HepG2 (cell line): ENCODE data around the gene UBP1. TPM values are rescaled to one million over a fixed set of nuclear protein-coding genes. Genes with fewer than 3 reads are reported as not detected.
A peak's percentile ranks its signal among the peaks of the same experiment; 100 is the strongest.

Experiments
- KLF9 ChIP-seq: IDR thresholded peaks from 2 replicates; pipeline ENCODE4 v1.6.1; 2016; ENCODE audit warnings: low read depth
- MLXIP ChIP-seq: sonication (generic); formaldehyde crosslinking; IDR thresholded peaks from 2 replicates; pipeline ENCODE4 v1.9.0; 2021; ENCODE audit warnings: missing genetic modification reagents, borderline replicate concordance
- NAIF1 ChIP-seq: sonication (generic); formaldehyde crosslinking; IDR thresholded peaks from 2 replicates; pipeline ENCODE4 v1.5.0; 2020; ENCODE audit warnings: mild to moderate bottlenecking, missing genetic modification reagents, borderline replicate concordance
- NONO ChIP-seq, 2 experiments: fragments of 450-650 bp in 1 of 2; sonication (generic) in 1 of 2; formaldehyde crosslinking in 1 of 2; IDR thresholded peaks in 1 of 2; conservative IDR thresholded peaks in 1 of 2; 2 replicates each; pipeline versions ENCODE4 v1.6.1 to v1.8.0; 2017 to 2022; ENCODE audit warnings: mild to moderate bottlenecking in 1 of 2, missing genetic modification reagents in 1 of 2, moderate library complexity in 1 of 2
- PCBP2 ChIP-seq: fragments of 200-400 bp; formaldehyde crosslinking; optimal IDR thresholded peaks from 2 replicates; pipeline ENCODE3; 2018; ENCODE audit warnings: low read length, low read depth; ENCODE audit not compliant: poor library complexity, severe bottlenecking
- PRDM10 ChIP-seq: sonication (generic); formaldehyde crosslinking; IDR thresholded peaks from 2 replicates; pipeline ENCODE4 v1.4.0; 2020; ENCODE audit warnings: low read depth, missing genetic modification reagents
- RFXAP ChIP-seq: sonication (generic); formaldehyde crosslinking; IDR thresholded peaks from 2 replicates; pipeline ENCODE4 v1.4.0; 2020; ENCODE audit warnings: missing genetic modification reagents, borderline replicate concordance
- TAF15 ChIP-seq: fragments of 200-400 bp; formaldehyde crosslinking; IDR thresholded peaks from one replicate; pipeline ENCODE4 v1.6.1; 2018; ENCODE audit warnings: mild to moderate bottlenecking, low read depth, low read length; ENCODE audit not compliant: poor library complexity, severe bottlenecking
- TEAD2 ChIP-seq: sonication (generic); formaldehyde crosslinking; IDR thresholded peaks from 2 replicates; pipeline ENCODE4 v1.9.0; 2021; ENCODE audit warnings: missing genetic modification reagents
- ZBTB42 ChIP-seq: sonication (generic); formaldehyde crosslinking; IDR thresholded peaks from 2 replicates; pipeline ENCODE4 v1.5.0; 2020; ENCODE audit warnings: mild to moderate bottlenecking, missing genetic modification reagents
- ZBTB7A ChIP-seq: sonication (generic); formaldehyde crosslinking; IDR thresholded peaks from 2 replicates; pipeline ENCODE4 v1.8.0; 2022; ENCODE audit warnings: mild to moderate bottlenecking, missing genetic modification reagents
- ZBTB7B ChIP-seq: sonication (generic); formaldehyde crosslinking; IDR thresholded peaks from 2 replicates; pipeline ENCODE4 v1.4.0; 2020; ENCODE audit warnings: missing genetic modification reagents
- ZNF160 ChIP-seq: sonication (generic); formaldehyde crosslinking; IDR thresholded peaks from 2 replicates; pipeline ENCODE4 v1.8.0; 2022; ENCODE audit warnings: mild to moderate bottlenecking, inconsistent platforms, missing genetic modification reagents
- ZNF530 ChIP-seq: sonication (generic); formaldehyde crosslinking; IDR thresholded peaks from 2 replicates; pipeline ENCODE4 v1.5.0; 2020; ENCODE audit warnings: low read depth, mild to moderate bottlenecking, missing genetic modification reagents
- ZNF773 ChIP-seq: sonication (generic); formaldehyde crosslinking; IDR thresholded peaks from 2 replicates; pipeline ENCODE4 v1.4.0; 2020; ENCODE audit warnings: missing genetic modification reagents, borderline replicate concordance
- ZNF776 ChIP-seq: sonication (generic); formaldehyde crosslinking; IDR thresholded peaks from 2 replicates; pipeline ENCODE4 v1.4.0; 2020; ENCODE audit warnings: mild to moderate bottlenecking, missing genetic modification reagents
- polyA plus RNA-seq, 8 experiments: library from polyadenylated mRNA; depleted of rRNA in 3 of 8; stranded (reverse) in 7 of 8; unstranded in 1 of 8; fragments of >200 nt; fragmentation: Illumina TruSeq in 4 of 8; extraction: Trizol in 4 of 8; gene quantifications; 2 replicates each; pipeline versions ENCODE4 v1.2.1 to v1.2.3, GENCODE V29; 2011 to 2016; ENCODE audit warnings: low read depth in 4 of 8, missing spikeins in 1 of 8, mixed read lengths in 1 of 8; ENCODE audit not compliant: insufficient read depth in 1 of 8
- total RNA-seq, 5 experiments: library from RNA; depleted of rRNA; stranded (reverse); fragments of >200 nt; fragmentation: Illumina TruSeq; extraction: Trizol; gene quantifications; 2 replicates each; pipeline ENCODE4 v1.2.3, GENCODE V29; 2016; ENCODE audit warnings: low read depth in 1 of 5
- TF ChIP-seq, protein P1 (sequence below): sonication (generic); formaldehyde crosslinking; IDR thresholded peaks from 2 replicates; pipeline ENCODE4 v1.9.0; 2022; ENCODE audit warnings: missing genetic modification reagents, mild to moderate bottlenecking, borderline replicate concordance
- TF ChIP-seq, protein P2 (sequence below): sonication (generic); formaldehyde crosslinking; IDR thresholded peaks from 2 replicates; pipeline ENCODE4 v1.5.0; 2020; ENCODE audit warnings: mild to moderate bottlenecking, missing genetic modification reagents, moderate library complexity

The UBP1 gene
- total and polyA plus RNA-seq, 2 of the 13 experiments (the other 11 are each of a cell fraction or from before 2014, with no cell fraction given) = 48.3 to 79.9 TPM

DNA sequence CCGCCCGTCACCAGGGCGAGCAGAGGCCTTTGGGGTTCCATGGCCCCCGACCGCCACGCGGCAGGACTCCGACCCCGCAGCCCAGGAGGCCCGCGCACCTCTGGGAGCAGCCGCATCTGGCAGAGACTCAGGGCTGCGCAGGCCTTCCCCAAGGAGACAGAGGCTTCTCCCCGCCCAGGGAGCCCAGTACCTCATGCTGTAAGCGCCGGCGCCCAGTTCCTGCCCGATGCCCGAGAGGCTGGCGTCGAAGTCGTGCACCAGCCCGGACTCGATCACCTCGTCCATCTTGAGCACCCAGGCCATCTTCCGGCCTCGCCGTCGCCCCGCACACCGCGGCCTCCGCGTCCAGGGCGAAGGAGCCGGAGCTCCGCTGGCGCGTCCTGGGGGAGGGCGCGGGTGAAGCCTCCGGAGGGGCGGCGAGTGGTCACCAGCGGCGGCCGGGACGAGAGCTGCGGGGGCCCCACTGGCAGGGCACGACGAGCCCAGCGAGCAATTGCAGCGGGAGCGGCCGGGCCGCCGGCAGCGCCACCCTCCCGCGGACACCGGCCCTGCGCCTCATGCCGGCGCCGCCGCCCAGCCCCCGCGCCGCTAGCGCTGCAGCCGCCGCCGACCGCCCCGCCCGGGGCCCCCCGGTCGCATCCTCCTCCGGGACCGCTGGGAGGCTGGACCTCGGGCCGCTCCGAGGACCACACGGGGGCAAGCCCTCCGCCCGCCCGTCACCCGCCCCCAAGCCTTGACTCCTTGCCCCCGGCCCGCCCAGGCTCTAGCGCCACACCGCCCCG, 468 bp downstream of the UBP1 start (continued):
- TF ChIP-seq, protein P1, sequence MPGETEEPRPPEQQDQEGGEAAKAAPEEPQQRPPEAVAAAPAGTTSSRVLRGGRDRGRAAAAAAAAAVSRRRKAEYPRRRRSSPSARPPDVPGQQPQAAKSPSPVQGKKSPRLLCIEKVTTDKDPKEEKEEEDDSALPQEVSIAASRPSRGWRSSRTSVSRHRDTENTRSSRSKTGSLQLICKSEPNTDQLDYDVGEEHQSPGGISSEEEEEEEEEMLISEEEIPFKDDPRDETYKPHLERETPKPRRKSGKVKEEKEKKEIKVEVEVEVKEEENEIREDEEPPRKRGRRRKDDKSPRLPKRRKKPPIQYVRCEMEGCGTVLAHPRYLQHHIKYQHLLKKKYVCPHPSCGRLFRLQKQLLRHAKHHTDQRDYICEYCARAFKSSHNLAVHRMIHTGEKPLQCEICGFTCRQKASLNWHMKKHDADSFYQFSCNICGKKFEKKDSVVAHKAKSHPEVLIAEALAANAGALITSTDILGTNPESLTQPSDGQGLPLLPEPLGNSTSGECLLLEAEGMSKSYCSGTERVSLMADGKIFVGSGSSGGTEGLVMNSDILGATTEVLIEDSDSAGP (CRISPR knock-in tag) = peak; percentile 51; the same call in 1 of the 2 replicates
- TF ChIP-seq ZNF776 (CRISPR knock-in tag) = peak; percentile 89; the same call in 1 of the 2 replicates
- TF ChIP-seq, protein P2, sequence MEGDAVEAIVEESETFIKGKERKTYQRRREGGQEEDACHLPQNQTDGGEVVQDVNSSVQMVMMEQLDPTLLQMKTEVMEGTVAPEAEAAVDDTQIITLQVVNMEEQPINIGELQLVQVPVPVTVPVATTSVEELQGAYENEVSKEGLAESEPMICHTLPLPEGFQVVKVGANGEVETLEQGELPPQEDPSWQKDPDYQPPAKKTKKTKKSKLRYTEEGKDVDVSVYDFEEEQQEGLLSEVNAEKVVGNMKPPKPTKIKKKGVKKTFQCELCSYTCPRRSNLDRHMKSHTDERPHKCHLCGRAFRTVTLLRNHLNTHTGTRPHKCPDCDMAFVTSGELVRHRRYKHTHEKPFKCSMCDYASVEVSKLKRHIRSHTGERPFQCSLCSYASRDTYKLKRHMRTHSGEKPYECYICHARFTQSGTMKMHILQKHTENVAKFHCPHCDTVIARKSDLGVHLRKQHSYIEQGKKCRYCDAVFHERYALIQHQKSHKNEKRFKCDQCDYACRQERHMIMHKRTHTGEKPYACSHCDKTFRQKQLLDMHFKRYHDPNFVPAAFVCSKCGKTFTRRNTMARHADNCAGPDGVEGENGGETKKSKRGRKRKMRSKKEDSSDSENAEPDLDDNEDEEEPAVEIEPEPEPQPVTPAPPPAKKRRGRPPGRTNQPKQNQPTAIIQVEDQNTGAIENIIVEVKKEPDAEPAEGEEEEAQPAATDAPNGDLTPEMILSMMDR (CRISPR knock-in tag) = no peak; the same call in 1 of the 2 replicates
- TF ChIP-seq PRDM10 (CRISPR knock-in tag) = no peak
- peak; percentile 34 for TF ChIP-seq ZBTB7B
- TF ChIP-seq MLXIP (CRISPR knock-in tag) = no peak
- no peak for TF ChIP-seq ZNF530 (CRISPR knock-in tag)
- peak; percentile 57; the same call in 1 of the 2 replicates for TF ChIP-seq ZBTB42 (CRISPR knock-in tag)
- TF ChIP-seq ZNF773 (CRISPR knock-in tag) = peak; percentile 53; the same call in 1 of the 2 replicates
- TF ChIP-seq NAIF1 (CRISPR knock-in tag) = no peak
- no peak for TF ChIP-seq ZBTB7A
- TF ChIP-seq KLF9 (CRISPR knock-in tag) = no peak
- no peak for TF ChIP-seq PCBP2
- no peak for TF ChIP-seq NONO (IDR thresholded peaks at IDR 0.05)
- no peak for TF ChIP-seq NONO (CRISPR knock-in tag; conservative IDR thresholded peaks at IDR 0.05)
- 0 out of 2 replicates have a peak, but pooled peaks have one; percentile 32 for TF ChIP-seq RFXAP (CRISPR knock-in tag)
- 0 out of 2 replicates have a peak, but pooled peaks have one; percentile 42 for TF ChIP-seq ZNF160 (CRISPR knock-in tag)
- TF ChIP-seq TAF15 = no peak
- TF ChIP-seq TEAD2 (CRISPR knock-in tag) = no peak
